Naive thymus-derived CD8-positive, alpha-beta T cell (primary cell): Measurements from ENCODE around the gene SLC43A1. TPM values are rescaled to one million over a fixed set of nuclear protein-coding genes. Genes with fewer than 3 reads are reported as not detected.

Experiments
- ATAC-seq, 2 donors: fragments of 150-1000 bp; cut with Tn5 transposase in 1 of 2; sonication (Bioruptor Pico), chemical (Tn5 transposase) in 1 of 2; 1 replicate in 1 of 2; 2 replicates in 1 of 2; pipeline ENCODE4 v1.10.0; 2021; ENCODE audit warnings: mild to moderate bottlenecking in 2 of 2, moderate library complexity in 2 of 2
- POLR2A ChIA-PET: fragments of 350-600 bp; sonication (Branson Sonifier 250); formaldehyde crosslinking; loops from one replicate; lab custom pipeline; 2021; ENCODE audit warnings: antibody characterized with exemption; lab: Charles Lee
- DNase-seq, 10 donors: peaks; one replicate each; pipeline versions ENCODE4 v3.0.0 to v3.0.0-alpha.2; 2020 to 2022
- H3K27ac Mint-ChIP-seq, 10 donors: one replicate each; pipeline ENCODE4 v1.8.0; 2020 to 2022; ENCODE audit warnings: mild to moderate bottlenecking in 10 of 10, mixed read lengths in 10 of 10, moderate library complexity in 4 of 10, inconsistent platforms in 1 of 10
- H3K27me3 Mint-ChIP-seq, 5 donors: one replicate each; pipeline ENCODE4 v1.8.0; 2021 to 2022; ENCODE audit warnings: mixed read lengths in 5 of 5
- H3K36me3 Mint-ChIP-seq, 3 donors: one replicate each; pipeline ENCODE4 v1.8.0; 2020 to 2022; ENCODE audit warnings: mixed read lengths in 3 of 3, mild to moderate bottlenecking in 2 of 3, inconsistent platforms in 1 of 3
- H3K4me1 Mint-ChIP-seq, 4 donors: one replicate each; pipeline ENCODE4 v1.8.0; 2021 to 2022; ENCODE audit warnings: mixed read lengths in 4 of 4
- H3K4me3 Mint-ChIP-seq, 10 donors: one replicate each; pipeline ENCODE4 v1.8.0; 2020 to 2022; ENCODE audit warnings: mild to moderate bottlenecking in 10 of 10, mixed read lengths in 10 of 10, moderate library complexity in 6 of 10, inconsistent platforms in 1 of 10
- H3K9me3 Mint-ChIP-seq, 9 donors: one replicate each; pipeline ENCODE4 v1.8.0; 2020 to 2022; ENCODE audit warnings: mixed read lengths in 9 of 9, mild to moderate bottlenecking in 3 of 9, inconsistent platforms in 1 of 9, moderate library complexity in 1 of 9
- polyA plus RNA-seq, 3 donors: library from polyadenylated mRNA; unstranded; fragments of 300-500 nt; fragmentation: Illumina TruSeq; gene quantifications; one replicate each; pipeline ENCODE4 v1.2.3, GENCODE V29; 2021
- total RNA-seq, 8 experiments: library from RNA in 2 of 8; stranded (reverse) in 2 of 8; gene quantifications; one replicate each; pipeline ENCODE4 v1.2.3 and lab custom pipeline; 2021 to 2026

Gene SLC43A1
- total and polyA plus RNA-seq, 5 experiments from 2014 or later, result 15.3 to 27.8 (median 23.2) TPM

DNA sequence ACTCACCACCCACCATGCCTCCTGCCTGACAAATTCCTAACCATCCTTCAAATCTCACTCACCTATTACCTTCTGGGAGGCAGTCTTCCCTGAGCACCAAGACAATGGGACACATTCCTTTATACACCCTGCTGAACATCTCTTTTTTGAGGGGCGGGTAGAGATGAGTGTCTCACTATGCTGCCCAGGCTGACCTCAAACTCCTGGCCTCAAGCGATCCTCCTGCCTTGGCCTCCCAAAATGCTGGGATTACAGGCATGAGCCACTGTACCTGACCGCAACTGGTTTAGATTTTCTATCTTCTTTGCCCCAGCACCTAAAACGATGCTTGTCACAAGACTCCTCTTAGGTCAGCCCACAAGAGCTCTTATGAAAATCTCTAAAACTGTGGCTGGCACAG is 7.9 kb upstream of the SLC43A1 start:
- ATAC-seq, result no peak
- Mint-ChIP-seq H3K27ac (peak overlapping the region in 1 of 10 donors; percentile 37), H3K27me3 (no peaks in the 10 kb centered on the region), H3K4me3 (no peak overlapping the region), H3K9me3 (no peaks in the 10 kb centered on the region), H3K36me3 (peaks cover 0 to under 1% (median 0%) of the 10 kb centered on the region in 3 donors), H3K4me1 (peaks cover 4 to 12% (median 10%) of the 10 kb centered on the region in 4 donors)
- DNase-seq, result no peak
- POLR2A ChIA-PET, result interaction anchor here (0.7 to 2.0 kb wide), 2 partner anchors 8 to 60 kb away, joined by 3 to 9 read pairs; partner anchors contain the start of gene SLC43A1

DNA sequence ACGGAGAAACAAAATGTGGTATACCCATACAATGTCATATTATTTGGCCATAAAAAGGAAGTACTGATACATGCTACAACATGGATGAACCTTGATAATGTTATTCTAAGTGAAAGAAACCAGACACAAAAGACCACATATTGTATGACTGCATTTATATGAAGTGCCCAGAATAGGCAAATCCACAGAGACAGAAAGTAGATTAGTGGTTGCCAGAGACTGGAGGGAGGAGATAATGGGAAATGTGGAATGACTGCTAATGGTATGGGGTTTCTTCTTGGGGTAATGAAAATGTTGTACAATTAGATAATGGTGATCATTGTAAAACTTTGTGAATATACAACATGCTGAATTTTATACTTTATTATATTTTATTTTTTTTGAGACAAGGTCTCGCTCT is 5.6 kb upstream of the SLC43A1 start:
- no peaks in the 10 kb centered on the region for H3K27me3 Mint-ChIP-seq
- peak overlapping the region in 1 of 10 donors; percentile 44 for H3K27ac Mint-ChIP-seq
- H3K36me3 Mint-ChIP-seq, result no peaks in the 10 kb centered on the region
- no peak overlapping the region for H3K4me3 Mint-ChIP-seq
- H3K9me3 Mint-ChIP-seq, result no peaks in the 10 kb centered on the region
- POLR2A ChIA-PET, result interaction anchor here (0.6 kb wide), 1 partner anchor 55 kb away, joined by 4 read pairs; no protein-coding TSS in a partner anchor
- ATAC-seq (no peak), DNase-seq (no peak)
- peaks cover under 1 to 5% (median 2%) of the 10 kb centered on the region in 4 donors for H3K4me1 Mint-ChIP-seq

DNA sequence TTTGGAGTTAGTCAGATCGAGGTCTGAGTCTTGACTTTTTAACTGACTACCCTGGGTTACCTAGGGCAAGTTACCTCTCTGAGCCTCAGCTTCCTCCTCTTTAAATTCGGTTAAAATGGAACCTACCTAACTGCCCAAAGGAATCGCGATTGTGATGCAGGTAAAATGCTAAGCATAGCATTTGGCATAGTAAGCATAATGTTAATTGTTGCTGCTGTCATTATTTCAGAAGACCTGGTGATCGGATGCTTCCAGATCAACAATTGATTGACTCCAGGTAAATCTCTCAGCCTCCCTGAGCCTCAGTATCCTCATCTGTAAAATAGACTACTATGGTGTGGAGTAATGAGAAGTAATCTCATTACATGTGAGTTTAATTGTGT is 550 bp upstream of the SLC43A1 start:
- POLR2A ChIA-PET, result interaction anchor here (0.7 to 3.6 kb wide), 10 partner anchors 8 to 225 kb away, joined by 3 to 21 read pairs (median 3); partner anchors contain the start of genes MED19, RTN4RL2, SELENOH and TIMM10
- peak overlapping the region; percentile 25 to 95 (median 84) for H3K27ac Mint-ChIP-seq
- no peaks in the 10 kb centered on the region for H3K36me3 Mint-ChIP-seq
- no peaks in the 10 kb centered on the region for H3K27me3 Mint-ChIP-seq
- ATAC-seq, result peak in 1 of 2 donors; percentile 1
- H3K4me3 Mint-ChIP-seq, result peak overlapping the region; percentile 89 to 99 (median 98)
- no peaks in the 10 kb centered on the region for H3K9me3 Mint-ChIP-seq
- DNase-seq, result no peak
- peaks cover 18 to 41% (median 34%) of the 10 kb centered on the region in 4 donors for H3K4me1 Mint-ChIP-seq

DNA sequence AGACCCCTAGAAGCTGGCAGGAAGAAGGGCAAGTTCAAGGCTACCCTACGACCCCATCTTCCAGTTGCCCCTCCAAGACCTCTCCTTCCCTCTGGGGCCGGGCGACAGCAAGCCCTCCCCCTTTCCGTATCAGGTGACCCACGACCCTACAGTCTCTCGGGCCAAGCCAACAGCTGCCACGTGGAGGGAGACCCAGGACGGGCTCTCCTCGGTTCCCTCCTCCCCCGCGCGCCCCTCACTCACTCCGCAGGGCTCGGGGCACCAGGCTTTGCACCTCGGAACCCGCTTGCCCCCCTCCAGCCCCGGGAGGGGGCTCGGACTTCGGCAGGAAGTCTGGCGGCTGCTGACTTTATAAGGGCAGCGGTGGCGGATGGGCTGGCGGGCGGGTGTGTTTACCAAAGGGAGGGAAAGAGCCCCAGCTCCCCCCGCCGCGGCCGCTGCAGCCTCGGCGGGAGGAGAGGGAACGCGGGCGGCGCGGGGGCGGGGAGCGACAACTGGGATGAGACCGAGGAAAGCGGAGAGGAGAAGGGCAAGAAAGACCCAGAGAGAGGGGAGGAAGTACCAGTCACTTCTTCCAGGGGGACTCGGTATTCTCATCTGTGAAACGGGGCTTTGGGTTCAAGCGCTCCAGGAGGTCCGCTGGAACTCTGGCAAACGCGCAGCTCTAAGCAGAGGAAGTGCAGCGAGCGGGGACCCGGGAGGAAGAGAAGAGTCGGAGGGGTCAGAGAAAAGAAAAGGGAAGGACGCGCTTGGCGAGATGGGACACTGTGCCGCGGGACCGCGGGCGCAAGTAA is 767 bp downstream of the SLC43A1 start:
- no peaks in the 10 kb centered on the region for H3K27me3 Mint-ChIP-seq
- H3K36me3 Mint-ChIP-seq, result peaks cover 0 to 2% (median 0%) of the 10 kb centered on the region in 3 donors
- DNase-seq, result peak in 9 of 10 donors; percentile 24 to 78 (median 42)
- H3K27ac Mint-ChIP-seq, result peak overlapping the region; percentile 79 to 92 (median 89)
- peak overlapping the region; percentile 95 to 99 (median 98) for H3K4me3 Mint-ChIP-seq
- peaks cover 18 to 41% (median 35%) of the 10 kb centered on the region in 4 donors for H3K4me1 Mint-ChIP-seq
- peak; percentile 54 to 69 for ATAC-seq
- H3K9me3 Mint-ChIP-seq, result no peaks in the 10 kb centered on the region
- POLR2A ChIA-PET, result interaction anchor here (0.6 to 3.6 kb wide), 16 partner anchors 9 to 1054 kb away, joined by 3 to 21 read pairs (median 3); partner anchors contain the start of genes MED19, RTN4RL2, SELENOH and SSRP1

DNA sequence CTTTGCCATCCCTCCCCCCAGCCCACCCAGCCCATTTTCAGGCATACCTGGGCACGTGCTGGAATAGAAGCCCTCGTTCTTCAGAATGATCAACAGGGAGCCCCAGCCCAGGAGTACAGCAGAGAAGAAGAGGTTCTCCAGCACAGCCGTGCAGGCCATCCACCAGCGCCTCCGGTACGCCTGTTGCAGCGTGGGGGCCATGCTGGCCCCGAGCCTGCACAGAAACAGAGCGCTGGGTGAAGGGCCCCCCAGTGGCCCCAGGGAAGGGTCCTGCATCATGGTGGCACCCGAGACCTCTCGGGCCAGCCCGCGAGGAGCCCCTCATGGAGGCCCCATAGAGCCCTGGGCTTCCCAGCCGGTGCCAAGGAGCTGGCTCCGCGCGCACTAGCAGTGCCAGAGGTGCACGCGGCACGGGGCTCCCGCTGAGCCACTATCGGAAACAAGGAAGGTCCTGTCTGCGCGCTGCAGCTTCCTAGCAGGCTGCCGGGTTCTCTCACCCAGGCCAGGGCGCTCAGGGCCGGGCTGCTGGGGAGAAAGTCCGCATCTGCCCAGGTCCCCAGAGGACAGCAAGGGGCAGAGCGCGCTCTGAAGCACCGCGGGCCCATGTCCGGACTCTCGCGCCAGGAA is 1.5 kb downstream of the SLC43A1 start:
- POLR2A ChIA-PET, result interaction anchor here (0.9 to 3.6 kb wide), 9 partner anchors 9 to 178 kb away, joined by 3 to 21 read pairs (median 5); partner anchors contain the start of genes RTN4RL2 and SSRP1
- ATAC-seq (peak; percentile 61 to 62), DNase-seq (peak in 6 of 10 donors; percentile 20 to 61 (median 38))
- Mint-ChIP-seq H3K36me3 (peaks cover 0 to 2% (median 0%) of the 10 kb centered on the region in 3 donors), H3K9me3 (no peaks in the 10 kb centered on the region), H3K27ac (peak overlapping the region; percentile 63 to 92 (median 78)), H3K4me1 (peaks cover 18 to 41% (median 35%) of the 10 kb centered on the region in 4 donors), H3K27me3 (no peaks in the 10 kb centered on the region), H3K4me3 (peak overlapping the region; percentile 95 to 99 (median 98))

DNA sequence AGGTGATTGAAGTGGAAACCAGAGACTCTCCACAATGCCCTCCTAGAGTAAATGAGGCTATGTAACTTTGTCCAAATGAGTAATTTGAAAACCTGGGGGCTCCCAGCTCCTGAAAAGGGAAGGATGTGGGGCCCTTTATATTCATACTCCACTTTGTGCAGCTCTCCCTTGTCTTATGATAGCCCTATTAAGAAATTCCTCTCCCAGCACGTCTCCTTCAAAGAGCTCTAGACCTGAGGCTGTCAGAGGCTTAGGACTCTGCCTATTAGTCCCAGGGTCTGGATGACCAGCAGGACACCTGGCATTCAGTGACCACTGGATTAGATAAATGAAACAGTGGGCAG is 2.1 kb downstream of the SLC43A1 start:
- no peaks in the 10 kb centered on the region for H3K9me3 Mint-ChIP-seq
- H3K4me1 Mint-ChIP-seq, result peaks cover 18 to 41% (median 35%) of the 10 kb centered on the region in 4 donors
- peak overlapping the region in 9 of 10 donors; percentile 63 to 92 (median 70) for H3K27ac Mint-ChIP-seq
- H3K27me3 Mint-ChIP-seq, result no peaks in the 10 kb centered on the region
- peaks cover 0 to 2% (median 0%) of the 10 kb centered on the region in 3 donors for H3K36me3 Mint-ChIP-seq
- peak in 1 of 10 donors; percentile 21 for DNase-seq
- POLR2A ChIA-PET, result interaction anchor here (1.2 kb wide), 1 partner anchor 37 kb away, joined by 3 read pairs; no protein-coding TSS in a partner anchor
- H3K4me3 Mint-ChIP-seq, result peak overlapping the region; percentile 58 to 99 (median 96)
- ATAC-seq, result no peak

DNA sequence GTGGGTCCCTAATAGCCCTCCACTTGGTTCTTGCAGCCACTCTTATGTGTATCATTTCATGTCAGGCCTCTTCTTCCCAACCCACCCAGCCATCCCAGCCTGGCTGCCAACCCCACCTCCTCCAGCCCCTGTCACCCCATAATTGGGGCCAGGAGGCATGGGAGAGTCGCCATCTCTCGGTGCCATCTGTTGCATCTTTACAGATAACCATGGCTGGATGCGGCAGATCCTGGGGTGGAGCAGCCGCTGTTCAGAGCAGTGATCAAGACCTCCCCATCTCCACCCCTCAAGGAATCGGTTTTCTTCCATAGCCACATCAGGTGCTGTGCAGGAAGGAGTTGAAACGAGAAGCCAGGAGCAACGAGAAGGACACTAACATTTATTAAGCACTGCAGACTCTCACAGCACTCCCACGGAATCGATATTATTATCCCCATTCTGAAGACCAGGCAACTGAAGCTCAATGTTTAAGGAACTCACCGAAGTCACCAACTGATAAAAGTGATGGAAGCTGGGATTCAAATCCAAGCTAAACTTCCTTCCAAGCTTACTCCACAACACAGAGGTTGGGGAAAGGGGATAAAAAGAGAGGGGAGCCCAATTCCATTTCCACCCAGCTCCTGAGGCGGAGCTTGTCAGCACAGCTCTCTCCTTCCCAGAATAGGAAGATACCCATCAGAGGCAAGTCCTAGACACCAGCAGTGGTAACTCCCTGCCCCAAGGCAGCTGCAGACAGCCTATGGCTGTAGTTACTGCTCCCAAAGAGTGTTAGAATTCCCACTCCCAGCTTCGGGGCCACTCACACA is 2.7 kb downstream of the SLC43A1 start:
- peaks cover 0 to 6% (median 0%) of the 10 kb centered on the region in 3 donors for H3K36me3 Mint-ChIP-seq
- H3K27me3 Mint-ChIP-seq, result no peaks in the 10 kb centered on the region
- DNase-seq (peak in 1 of 10 donors; percentile 62), ATAC-seq (no peak)
- H3K4me1 Mint-ChIP-seq, result peaks cover 20 to 41% (median 35%) of the 10 kb centered on the region in 4 donors
- peak overlapping the region in 9 of 10 donors; percentile 29 to 99 (median 96) for H3K4me3 Mint-ChIP-seq
- POLR2A ChIA-PET, result interaction anchor here (1.2 kb wide), 1 partner anchor 36 kb away, joined by 3 read pairs; no protein-coding TSS in a partner anchor
- no peaks in the 10 kb centered on the region for H3K9me3 Mint-ChIP-seq
- peak overlapping the region; percentile 44 to 92 (median 72) for H3K27ac Mint-ChIP-seq

DNA sequence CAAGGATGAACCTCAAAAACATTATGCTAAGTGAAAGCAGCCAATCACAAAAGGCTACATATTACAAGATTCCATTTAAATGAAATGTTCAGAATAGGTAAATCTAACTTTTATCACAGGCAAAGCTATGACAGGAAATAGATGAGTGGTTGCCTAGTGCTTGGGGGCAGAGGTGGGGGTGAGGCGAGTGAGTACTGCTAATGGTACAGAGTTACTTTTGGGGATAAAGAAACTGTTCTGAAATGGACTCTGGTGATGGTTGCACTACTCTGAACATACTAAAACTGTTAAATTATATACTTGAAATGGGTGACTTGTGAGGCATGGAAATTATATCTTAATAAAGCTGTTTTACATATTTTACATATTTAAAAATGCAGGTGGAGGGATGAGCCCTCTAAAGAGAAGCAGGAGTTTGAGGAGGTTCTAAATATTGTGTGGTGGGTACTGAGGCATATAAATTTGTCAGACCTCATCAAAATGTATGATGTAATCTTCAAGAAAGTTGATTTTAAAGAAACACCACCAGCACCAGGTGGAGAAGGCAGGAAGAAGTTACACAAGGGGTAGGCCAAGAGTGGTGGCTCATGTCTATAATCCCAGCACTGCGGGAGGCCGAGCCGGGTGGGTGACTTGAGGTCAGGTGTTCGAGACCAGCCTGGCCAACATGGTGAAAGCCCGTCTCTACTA is 3.6 kb downstream of the SLC43A1 start:
- no peaks in the 10 kb centered on the region for H3K27me3 Mint-ChIP-seq
- ATAC-seq (peak in 1 of 2 donors; percentile 54), DNase-seq (peak in 2 of 10 donors; percentile 16 to 21)
- POLR2A ChIA-PET, result interaction anchor here (0.7 to 1.3 kb wide), 2 partner anchors 14 to 19 kb away, joined by 3 read pairs; no protein-coding TSS in a partner anchor
- H3K4me1 Mint-ChIP-seq, result peaks cover 20 to 41% (median 35%) of the 10 kb centered on the region in 4 donors
- H3K4me3 Mint-ChIP-seq, result peak overlapping the region in 7 of 10 donors; percentile 5 to 71 (median 26)
- H3K9me3 Mint-ChIP-seq, result no peaks in the 10 kb centered on the region
- H3K36me3 Mint-ChIP-seq, result peaks cover 0 to 10% (median 0%) of the 10 kb centered on the region in 3 donors
- H3K27ac Mint-ChIP-seq, result peak overlapping the region; percentile 57 to 88 (median 72)

DNA sequence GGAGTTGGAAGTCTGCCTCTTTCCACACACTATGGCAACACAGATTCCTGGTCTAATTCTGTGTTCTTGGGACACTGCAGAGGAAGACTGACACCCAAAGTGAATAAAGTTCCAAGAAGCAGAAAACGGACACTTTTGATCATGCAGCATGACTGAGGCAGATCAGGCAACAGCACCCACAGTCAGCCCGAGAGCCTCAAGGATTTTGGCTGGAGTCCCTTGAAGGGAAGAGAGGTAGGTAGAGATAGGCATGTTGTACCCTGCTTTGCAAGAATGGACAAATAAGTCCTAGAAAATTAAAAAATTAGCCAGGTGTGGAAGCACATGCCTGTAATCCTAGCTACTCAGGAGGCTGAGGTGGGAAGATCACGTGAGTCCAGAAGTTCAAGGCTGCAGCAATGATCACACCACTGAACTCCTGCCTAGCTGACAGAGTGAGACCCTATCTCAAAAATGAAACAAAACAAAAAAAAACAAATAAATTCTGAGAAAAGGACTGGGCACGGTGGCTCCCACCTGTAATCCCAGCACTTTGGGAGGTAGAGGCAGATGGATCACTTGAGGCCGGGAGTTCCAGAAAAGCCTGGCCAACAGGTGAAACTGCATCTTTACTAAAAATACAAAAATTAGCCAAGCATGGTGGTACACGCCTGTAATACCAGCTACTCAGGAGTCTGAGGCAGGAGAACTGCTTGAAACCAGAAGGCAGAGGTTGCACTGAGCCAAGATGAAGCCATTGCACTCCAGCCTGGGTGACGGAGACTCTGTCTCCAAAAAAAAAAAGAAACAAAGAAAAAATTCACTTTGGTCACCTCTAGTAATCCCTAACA is 6.9 kb downstream of the SLC43A1 start:
- no peak overlapping the region for H3K4me3 Mint-ChIP-seq
- H3K27me3 Mint-ChIP-seq, result no peaks in the 10 kb centered on the region
- peak overlapping the region in 1 of 10 donors; percentile 56 for H3K27ac Mint-ChIP-seq
- DNase-seq (peak in 1 of 10 donors; percentile 15), ATAC-seq (no peak)
- H3K36me3 Mint-ChIP-seq, result peaks cover 0 to 29% (median 0%) of the 10 kb centered on the region in 3 donors
- POLR2A ChIA-PET, result interaction anchor here (0.7 kb wide), 2 partner anchors 9 to 286 kb away, joined by 3 read pairs; no protein-coding TSS in a partner anchor
- H3K4me1 Mint-ChIP-seq, result peaks cover 13 to 25% (median 23%) of the 10 kb centered on the region in 4 donors
- no peaks in the 10 kb centered on the region for H3K9me3 Mint-ChIP-seq

DNA sequence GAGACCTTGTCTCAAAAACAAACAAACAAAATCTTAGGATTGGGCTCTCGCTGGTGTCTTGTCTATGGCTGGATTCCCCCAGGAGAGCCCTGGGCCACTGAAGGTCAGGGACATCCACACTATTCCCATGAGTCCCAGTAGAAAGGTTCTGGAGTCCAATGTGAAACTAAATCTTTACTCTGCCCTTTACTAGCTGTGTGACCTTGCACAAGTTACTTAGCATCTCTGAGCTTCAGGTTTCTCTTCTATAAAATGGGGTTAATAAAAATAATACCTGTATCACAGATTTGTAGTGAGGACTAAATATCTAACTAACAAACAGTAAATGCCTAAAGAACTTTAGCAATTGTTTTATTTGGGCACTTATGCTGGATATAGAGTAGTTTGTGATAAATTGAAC is 9.0 kb downstream of the SLC43A1 start:
- Mint-ChIP-seq H3K9me3 (no peaks in the 10 kb centered on the region), H3K36me3 (peaks cover 0 to 39% (median 0%) of the 10 kb centered on the region in 3 donors), H3K27ac (no peak overlapping the region), H3K4me1 (peaks cover 2 to 7% (median 3%) of the 10 kb centered on the region in 4 donors), H3K27me3 (no peaks in the 10 kb centered on the region), H3K4me3 (no peak overlapping the region)
- no peak for ATAC-seq
- DNase-seq, result no peak
- POLR2A ChIA-PET, result interaction anchor here (1.0 kb wide), 1 partner anchor 13 kb away, joined by 4 read pairs; no protein-coding TSS in a partner anchor
